Measurements from ENCODE around the gene BCR.

The BCR gene

GRCh38 chr22:23277583-23278295 lies 97.4 kb downstream of the BCR start:
- no peak for TF ChIP-seq CTCF (IDR thresholded peaks at IDR 0.05; ENCODE audit: extremely low read depth, insufficient read depth, missing control alignments)
- no peak for DNase-seq (ENCODE audit: low spot score)
- in situ Hi-C loops (cut with MboI; ENCODE audit: low pct_unique_long_range_greater_than_20kb, low sequenced_read_pairs, unreplicated experiment) = loop anchor here (5.0 kb wide), 1 partner anchor 100 kb away; no protein-coding TSS in a partner anchor

- DNase-seq (ENCODE audit: low spot score) = no peak
- in situ Hi-C loops (cut with MboI; ENCODE audit: low pct_unique_long_range_greater_than_20kb, low sequenced_read_pairs, unreplicated experiment) = loop anchor here (5.0 kb wide), 1 partner anchor 102 kb away; no protein-coding TSS in a partner anchor
- TF ChIP-seq CTCF (IDR thresholded peaks at IDR 0.05; ENCODE audit: extremely low read depth, insufficient read depth, missing control alignments) = no peak
Measured at GRCh38 chr22:23278883-23279675, 98.8 kb downstream of the BCR start.

- no peak for TF ChIP-seq CTCF (IDR thresholded peaks at IDR 0.05; ENCODE audit: extremely low read depth, insufficient read depth, missing control alignments)
- DNase-seq (ENCODE audit: low spot score) = no peak
- in situ Hi-C loops (cut with MboI; ENCODE audit: low pct_unique_long_range_greater_than_20kb, low sequenced_read_pairs, unreplicated experiment) = loop anchor here (5.0 kb wide), 1 partner anchor 102 kb away; no protein-coding TSS in a partner anchor
Measured at GRCh38 chr22:23279781-23280180, 99.5 kb downstream of the BCR start.

- in situ Hi-C loops (cut with MboI; ENCODE audit: low pct_unique_long_range_greater_than_20kb, low sequenced_read_pairs, unreplicated experiment) = no loop called here
- no peak for DNase-seq (ENCODE audit: low spot score)
- TF ChIP-seq CTCF (IDR thresholded peaks at IDR 0.05; ENCODE audit: extremely low read depth, insufficient read depth, missing control alignments) = no peak
Measured at GRCh38 chr22:23280356-23281052, 100.2 kb downstream of the BCR start.

GRCh38 chr22:23281053-23281405 lies 100.7 kb downstream of the BCR start:
- in situ Hi-C loops (cut with MboI; ENCODE audit: low pct_unique_long_range_greater_than_20kb, low sequenced_read_pairs, unreplicated experiment) = no loop called here
- no peak for DNase-seq (ENCODE audit: low spot score)
- no peak for TF ChIP-seq CTCF (IDR thresholded peaks at IDR 0.05; ENCODE audit: extremely low read depth, insufficient read depth, missing control alignments)

GRCh38 chr22:23281406-23282088 lies 101.2 kb downstream of the BCR start:
- in situ Hi-C loops (cut with MboI; ENCODE audit: low pct_unique_long_range_greater_than_20kb, low sequenced_read_pairs, unreplicated experiment) = no loop called here
- DNase-seq (ENCODE audit: low spot score) = peak; percentile 91
- peak; percentile 97 for TF ChIP-seq CTCF (IDR thresholded peaks at IDR 0.05; ENCODE audit: extremely low read depth, insufficient read depth, missing control alignments)

All from GM13977 (cell line).